Neural cell (in vitro differentiated cells): Measurements from ENCODE around the gene OR2A1.
"Not testable (repeated sequence)": the region's sequence is repeated elsewhere in the genome, so short reads cannot be mapped to it uniquely, and the experiment has no call there.

Source experiments
- POLR2AphosphoS5 ChIP-seq: IDR thresholded peaks from 2 replicates; pipeline ENCODE4 v1.6.1; 2012
- SMC3 ChIP-seq: fragments of 450-650 bp; conservative IDR thresholded peaks from 2 replicates; pipeline ENCODE4 v1.6.1; 2014; ENCODE audit warnings: antibody characterized with exemption, mild to moderate bottlenecking, moderate library complexity; ENCODE audit not compliant: poor library complexity

DNA sequence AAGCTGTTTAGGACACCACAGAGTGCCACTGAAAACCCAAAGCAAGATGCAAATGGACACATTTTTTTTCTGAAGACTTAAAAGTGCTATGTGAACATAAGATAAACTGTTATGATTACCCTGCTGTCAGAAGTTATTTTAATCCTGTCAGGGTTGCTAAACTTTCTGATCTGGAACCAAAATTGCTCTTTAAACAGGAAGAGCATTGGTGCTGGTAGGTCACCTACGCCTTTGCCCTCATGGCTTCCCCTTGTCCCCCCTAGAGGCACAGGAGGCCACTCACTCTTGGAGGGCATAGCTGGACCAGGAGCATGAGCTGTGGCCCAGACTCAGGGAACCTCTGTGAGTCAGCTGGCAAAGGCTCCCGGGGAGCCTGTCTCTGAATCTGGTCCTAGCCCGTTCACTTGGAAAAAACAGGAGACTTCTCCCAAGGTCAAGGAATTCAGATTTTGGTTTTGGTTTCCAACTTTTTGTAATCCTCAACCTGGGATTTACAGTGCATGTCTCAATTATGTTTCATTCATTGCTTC is 9.5 kb downstream of the OR2A1 start:
- TF ChIP-seq POLR2AphosphoS5, SMC3: not testable (repeated sequence)
